WTC11 (cell line): ENCODE measurements around the gene UPF2. TPM values are rescaled to one million over a fixed set of nuclear protein-coding genes. Genes with fewer than 3 reads are reported as not detected.

Experiments used
- ATAC-seq: fragments of 200-7000 bp; cut with Tn5 transposase; 2 replicates; pipeline ENCODE4 v1.10.0; 2021; ENCODE audit warnings: mild to moderate bottlenecking, moderate library complexity
- CTCF ChIA-PET: fragments of 300-600 bp; sonication (Branson Sonifier 250); formaldehyde crosslinking; loops from one replicate; lab custom pipeline; 2021; ENCODE audit warnings: antibody characterized with exemption; lab: Charles Lee
- POLR2A ChIA-PET: fragments of 350-600 bp; sonication (Branson Sonifier 250); formaldehyde crosslinking; loops from one replicate; lab custom pipeline; 2021; ENCODE audit warnings: antibody characterized with exemption; lab: Charles Lee
- DNase-seq: peaks from one replicate; pipeline ENCODE4 v3.0.0; 2021; ENCODE audit warnings: low spot score
- H3K27ac Mint-ChIP-seq: 2 replicates; pipeline ENCODE4 v1.8.0; 2021; ENCODE audit warnings: mixed read lengths
- H3K27me3 Mint-ChIP-seq: 2 replicates; pipeline ENCODE4 v1.8.0; 2021; ENCODE audit warnings: low read depth, mild to moderate bottlenecking, moderate library complexity, mixed read lengths
- H3K36me3 Mint-ChIP-seq: 2 replicates; pipeline ENCODE4 v1.8.0; 2021; ENCODE audit warnings: mixed read lengths
- H3K4me1 Mint-ChIP-seq: 2 replicates; pipeline ENCODE4 v1.8.0; 2022; ENCODE audit warnings: mixed read lengths
- H3K4me3 Mint-ChIP-seq: 2 replicates; pipeline ENCODE4 v1.8.0; 2021; ENCODE audit warnings: mild to moderate bottlenecking, moderate library complexity, mixed read lengths
- H3K9me3 Mint-ChIP-seq: 2 replicates; pipeline ENCODE4 v1.8.0; 2021; ENCODE audit warnings: mixed read lengths
- FOXJ3 ChIP-seq: sonication (generic); formaldehyde crosslinking; IDR thresholded peaks from 2 replicates; pipeline ENCODE4 v1.9.0; 2021; ENCODE audit warnings: missing genetic modification reagents, mild to moderate bottlenecking, borderline replicate concordance
- HMGA2 ChIP-seq: fragments of 250-450 bp; sonication (Bioruptor Pico); IDR thresholded peaks from 2 replicates; pipeline ENCODE4 v1.4.0; 2021; ENCODE audit warnings: mild to moderate bottlenecking, moderate library complexity
- JUN ChIP-seq: sonication (generic); formaldehyde crosslinking; IDR thresholded peaks from 2 replicates; pipeline ENCODE4 v1.8.0; 2023; ENCODE audit warnings: mild to moderate bottlenecking, missing genetic modification reagents
- SMAD3 ChIP-seq: sonication (generic); formaldehyde crosslinking; IDR thresholded peaks from 2 replicates; pipeline ENCODE4 v1.8.0; 2022; ENCODE audit warnings: missing genetic modification reagents, mild to moderate bottlenecking, borderline replicate concordance
- SOX15 ChIP-seq: fragments of 250-450 bp; sonication (Bioruptor Pico); IDR thresholded peaks from 2 replicates; pipeline ENCODE4 v1.9.0; 2021; ENCODE audit warnings: mild to moderate bottlenecking
- ZNF317 ChIP-seq: sonication (generic); formaldehyde crosslinking; IDR thresholded peaks from 2 replicates; pipeline ENCODE4 v1.8.1; 2023; ENCODE audit warnings: low read depth, mild to moderate bottlenecking, moderate library complexity, missing genetic modification reagents, borderline replicate concordance
- ZNF396 ChIP-seq: fragments of 250-450 bp; sonication (Bioruptor Pico); IDR thresholded peaks from 2 replicates; pipeline ENCODE4 v1.8.0; 2021; ENCODE audit warnings: mild to moderate bottlenecking, moderate library complexity, borderline replicate concordance
- total RNA-seq: library from RNA; stranded (reverse); gene quantifications from 3 replicates; pipeline ENCODE4 v1.2.3, GENCODE V29; 2021
- TF ChIP-seq, protein P1 (sequence below): sonication (generic); formaldehyde crosslinking; IDR thresholded peaks from 2 replicates; pipeline ENCODE4 v1.8.0; 2023; ENCODE audit warnings: mild to moderate bottlenecking, missing genetic modification reagents
- TF ChIP-seq, protein P2 (sequence below): sonication (generic); formaldehyde crosslinking; IDR thresholded peaks from 2 replicates; pipeline ENCODE4 v1.8.1; 2023; ENCODE audit warnings: mild to moderate bottlenecking, missing genetic modification reagents, moderate library complexity
- TF ChIP-seq, protein P3 (sequence below): sonication (generic); formaldehyde crosslinking; IDR thresholded peaks from 2 replicates; pipeline ENCODE4 v1.8.1; 2023; ENCODE audit warnings: mild to moderate bottlenecking, moderate library complexity, missing genetic modification reagents
- TF ChIP-seq, protein P4 (sequence below): sonication (generic); formaldehyde crosslinking; IDR thresholded peaks from 2 replicates; pipeline ENCODE4 v1.8.1; 2022; ENCODE audit warnings: mild to moderate bottlenecking, moderate library complexity, missing genetic modification reagents
- TF ChIP-seq, protein P5 (sequence below): fragments of 250-450 bp; sonication (Bioruptor Pico); IDR thresholded peaks from 2 replicates; pipeline ENCODE4 v2.1.2; 2022; ENCODE audit warnings: mild to moderate bottlenecking, moderate library complexity
- TF ChIP-seq, protein P6 (sequence below): sonication (generic); formaldehyde crosslinking; IDR thresholded peaks from 2 replicates; pipeline ENCODE4 v1.8.1; 2023; ENCODE audit warnings: mild to moderate bottlenecking, missing genetic modification reagents
- TF ChIP-seq, protein P7 (sequence below): sonication (generic); formaldehyde crosslinking; IDR thresholded peaks from 2 replicates; pipeline ENCODE4 v1.8.0; 2022; ENCODE audit warnings: mild to moderate bottlenecking, missing genetic modification reagents
- TF ChIP-seq, protein P8 (sequence below): sonication (generic); formaldehyde crosslinking; IDR thresholded peaks from 2 replicates; pipeline ENCODE4 v1.8.1; 2022; ENCODE audit warnings: mild to moderate bottlenecking, missing genetic modification reagents, moderate library complexity, borderline replicate concordance
- TF ChIP-seq, protein P9 (sequence below): fragments of 250-450 bp; sonication (Bioruptor Pico); conservative IDR thresholded peaks from 2 replicates; pipeline ENCODE4 v1.9.0; 2021; ENCODE audit warnings: mild to moderate bottlenecking
- TF ChIP-seq, protein P10 (sequence below): fragments of 250-450 bp; sonication (Bioruptor Pico); IDR thresholded peaks from 2 replicates; pipeline ENCODE4 v1.8.0; 2021; ENCODE audit warnings: mild to moderate bottlenecking

Gene UPF2
- total RNA-seq, 1 experiment from 2014 or later = 24.3 TPM

DNA sequence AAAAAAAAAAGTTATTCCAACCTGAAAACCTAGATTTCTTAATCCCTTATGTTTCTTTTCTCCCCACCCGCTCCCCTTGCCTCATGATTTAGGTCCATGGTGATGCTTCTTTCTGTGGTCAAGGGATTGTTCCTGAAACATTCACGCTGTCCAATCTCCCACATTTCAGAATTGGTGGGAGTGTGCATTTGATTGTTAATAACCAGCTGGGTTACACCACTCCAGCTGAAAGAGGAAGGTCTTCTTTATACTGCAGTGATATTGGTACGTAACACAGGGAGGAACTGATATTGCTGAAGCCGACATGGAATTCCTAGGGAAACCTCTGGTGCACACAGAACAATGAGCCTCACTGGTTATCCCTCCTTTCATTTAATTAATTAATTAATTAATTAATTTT is 48.8 kb upstream of the UPF2 start (continued):
- TF ChIP-seq, protein P1, sequence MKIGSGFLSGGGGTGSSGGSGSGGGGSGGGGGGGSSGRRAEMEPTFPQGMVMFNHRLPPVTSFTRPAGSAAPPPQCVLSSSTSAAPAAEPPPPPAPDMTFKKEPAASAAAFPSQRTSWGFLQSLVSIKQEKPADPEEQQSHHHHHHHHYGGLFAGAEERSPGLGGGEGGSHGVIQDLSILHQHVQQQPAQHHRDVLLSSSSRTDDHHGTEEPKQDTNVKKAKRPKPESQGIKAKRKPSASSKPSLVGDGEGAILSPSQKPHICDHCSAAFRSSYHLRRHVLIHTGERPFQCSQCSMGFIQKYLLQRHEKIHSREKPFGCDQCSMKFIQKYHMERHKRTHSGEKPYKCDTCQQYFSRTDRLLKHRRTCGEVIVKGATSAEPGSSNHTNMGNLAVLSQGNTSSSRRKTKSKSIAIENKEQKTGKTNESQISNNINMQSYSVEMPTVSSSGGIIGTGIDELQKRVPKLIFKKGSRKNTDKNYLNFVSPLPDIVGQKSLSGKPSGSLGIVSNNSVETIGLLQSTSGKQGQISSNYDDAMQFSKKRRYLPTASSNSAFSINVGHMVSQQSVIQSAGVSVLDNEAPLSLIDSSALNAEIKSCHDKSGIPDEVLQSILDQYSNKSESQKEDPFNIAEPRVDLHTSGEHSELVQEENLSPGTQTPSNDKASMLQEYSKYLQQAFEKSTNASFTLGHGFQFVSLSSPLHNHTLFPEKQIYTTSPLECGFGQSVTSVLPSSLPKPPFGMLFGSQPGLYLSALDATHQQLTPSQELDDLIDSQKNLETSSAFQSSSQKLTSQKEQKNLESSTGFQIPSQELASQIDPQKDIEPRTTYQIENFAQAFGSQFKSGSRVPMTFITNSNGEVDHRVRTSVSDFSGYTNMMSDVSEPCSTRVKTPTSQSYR (CRISPR knock-in tag) = no peak
- TF ChIP-seq SOX15 (CRISPR knock-in tag) (no peak), ZNF396 (CRISPR knock-in tag) (no peak)
- TF ChIP-seq, protein P2, sequence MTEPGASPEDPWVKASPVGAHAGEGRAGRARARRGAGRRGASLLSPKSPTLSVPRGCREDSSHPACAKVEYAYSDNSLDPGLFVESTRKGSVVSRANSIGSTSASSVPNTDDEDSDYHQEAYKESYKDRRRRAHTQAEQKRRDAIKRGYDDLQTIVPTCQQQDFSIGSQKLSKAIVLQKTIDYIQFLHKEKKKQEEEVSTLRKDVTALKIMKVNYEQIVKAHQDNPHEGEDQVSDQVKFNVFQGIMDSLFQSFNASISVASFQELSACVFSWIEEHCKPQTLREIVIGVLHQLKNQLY (CRISPR knock-in tag) = no peak
- TF ChIP-seq, protein P3, sequence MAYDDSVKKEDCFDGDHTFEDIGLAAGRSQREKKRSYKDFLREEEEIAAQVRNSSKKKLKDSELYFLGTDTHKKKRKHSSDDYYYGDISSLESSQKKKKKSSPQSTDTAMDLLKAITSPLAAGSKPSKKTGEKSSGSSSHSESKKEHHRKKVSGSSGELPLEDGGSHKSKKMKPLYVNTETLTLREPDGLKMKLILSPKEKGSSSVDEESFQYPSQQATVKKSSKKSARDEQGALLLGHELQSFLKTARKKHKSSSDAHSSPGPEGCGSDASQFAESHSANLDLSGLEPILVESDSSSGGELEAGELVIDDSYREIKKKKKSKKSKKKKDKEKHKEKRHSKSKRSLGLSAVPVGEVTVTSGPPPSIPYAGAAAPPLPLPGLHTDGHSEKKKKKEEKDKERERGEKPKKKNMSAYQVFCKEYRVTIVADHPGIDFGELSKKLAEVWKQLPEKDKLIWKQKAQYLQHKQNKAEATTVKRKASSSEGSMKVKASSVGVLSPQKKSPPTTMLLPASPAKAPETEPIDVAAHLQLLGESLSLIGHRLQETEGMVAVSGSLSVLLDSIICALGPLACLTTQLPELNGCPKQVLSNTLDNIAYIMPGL (CRISPR knock-in tag) = no peak
- TF ChIP-seq, protein P4, sequence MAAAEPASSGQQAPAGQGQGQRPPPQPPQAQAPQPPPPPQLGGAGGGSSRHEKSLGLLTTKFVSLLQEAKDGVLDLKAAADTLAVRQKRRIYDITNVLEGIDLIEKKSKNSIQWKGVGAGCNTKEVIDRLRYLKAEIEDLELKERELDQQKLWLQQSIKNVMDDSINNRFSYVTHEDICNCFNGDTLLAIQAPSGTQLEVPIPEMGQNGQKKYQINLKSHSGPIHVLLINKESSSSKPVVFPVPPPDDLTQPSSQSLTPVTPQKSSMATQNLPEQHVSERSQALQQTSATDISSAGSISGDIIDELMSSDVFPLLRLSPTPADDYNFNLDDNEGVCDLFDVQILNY (CRISPR knock-in tag) = no peak

DNA sequence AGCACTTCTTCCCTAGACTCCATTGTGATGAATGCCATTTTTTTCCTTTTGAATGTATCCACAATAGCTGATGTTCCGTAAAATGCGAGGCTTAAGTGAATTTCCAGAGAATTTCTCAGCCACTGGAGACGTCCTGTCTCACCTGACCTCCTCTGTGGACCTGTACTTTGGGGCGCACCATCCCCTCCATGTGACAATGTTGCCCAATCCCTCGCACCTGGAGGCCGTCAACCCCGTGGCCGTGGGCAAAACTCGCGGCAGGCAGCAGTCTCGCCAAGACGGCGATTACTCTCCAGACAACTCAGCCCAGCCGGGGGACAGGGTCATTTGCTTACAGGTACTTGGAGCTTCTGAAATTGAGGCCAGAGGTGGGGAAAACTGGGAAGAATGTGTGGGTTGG is 46.3 kb upstream of the UPF2 start:
- ChIA-PET POLR2A (no interaction called here), CTCF (no interaction called here)
- no peak for DNase-seq
- no peaks in the 10 kb centered on the region for H3K27me3 Mint-ChIP-seq
- no peaks in the 10 kb centered on the region for H3K9me3 Mint-ChIP-seq
- peak overlapping the region; percentile 65; the same call in 1 of the 2 replicates for H3K27ac Mint-ChIP-seq
- ATAC-seq = no peak
- H3K4me1 Mint-ChIP-seq = no peaks in the 10 kb centered on the region
- TF ChIP-seq ZNF317 (CRISPR knock-in tag) (no peak), SMAD3 (CRISPR knock-in tag) (no peak), JUN (no peak), HMGA2 (CRISPR knock-in tag) (no peak), FOXJ3 (CRISPR knock-in tag) (no peak)
- TF ChIP-seq, protein P5, sequence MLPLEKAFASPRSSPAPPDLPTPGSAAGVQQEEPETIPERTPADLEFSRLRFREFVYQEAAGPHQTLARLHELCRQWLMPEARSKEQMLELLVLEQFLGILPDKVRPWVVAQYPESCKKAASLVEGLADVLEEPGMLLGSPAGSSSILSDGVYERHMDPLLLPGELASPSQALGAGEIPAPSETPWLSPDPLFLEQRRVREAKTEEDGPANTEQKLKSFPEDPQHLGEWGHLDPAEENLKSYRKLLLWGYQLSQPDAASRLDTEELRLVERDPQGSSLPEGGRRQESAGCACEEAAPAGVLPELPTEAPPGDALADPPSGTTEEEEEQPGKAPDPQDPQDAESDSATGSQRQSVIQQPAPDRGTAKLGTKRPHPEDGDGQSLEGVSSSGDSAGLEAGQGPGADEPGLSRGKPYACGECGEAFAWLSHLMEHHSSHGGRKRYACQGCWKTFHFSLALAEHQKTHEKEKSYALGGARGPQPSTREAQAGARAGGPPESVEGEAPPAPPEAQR (CRISPR knock-in tag) = no peak
- TF ChIP-seq, protein P6, sequence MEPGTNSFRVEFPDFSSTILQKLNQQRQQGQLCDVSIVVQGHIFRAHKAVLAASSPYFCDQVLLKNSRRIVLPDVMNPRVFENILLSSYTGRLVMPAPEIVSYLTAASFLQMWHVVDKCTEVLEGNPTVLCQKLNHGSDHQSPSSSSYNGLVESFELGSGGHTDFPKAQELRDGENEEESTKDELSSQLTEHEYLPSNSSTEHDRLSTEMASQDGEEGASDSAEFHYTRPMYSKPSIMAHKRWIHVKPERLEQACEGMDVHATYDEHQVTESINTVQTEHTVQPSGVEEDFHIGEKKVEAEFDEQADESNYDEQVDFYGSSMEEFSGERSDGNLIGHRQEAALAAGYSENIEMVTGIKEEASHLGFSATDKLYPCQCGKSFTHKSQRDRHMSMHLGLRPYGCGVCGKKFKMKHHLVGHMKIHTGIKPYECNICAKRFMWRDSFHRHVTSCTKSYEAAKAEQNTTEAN (CRISPR knock-in tag) = no peak
- TF ChIP-seq, protein P7, sequence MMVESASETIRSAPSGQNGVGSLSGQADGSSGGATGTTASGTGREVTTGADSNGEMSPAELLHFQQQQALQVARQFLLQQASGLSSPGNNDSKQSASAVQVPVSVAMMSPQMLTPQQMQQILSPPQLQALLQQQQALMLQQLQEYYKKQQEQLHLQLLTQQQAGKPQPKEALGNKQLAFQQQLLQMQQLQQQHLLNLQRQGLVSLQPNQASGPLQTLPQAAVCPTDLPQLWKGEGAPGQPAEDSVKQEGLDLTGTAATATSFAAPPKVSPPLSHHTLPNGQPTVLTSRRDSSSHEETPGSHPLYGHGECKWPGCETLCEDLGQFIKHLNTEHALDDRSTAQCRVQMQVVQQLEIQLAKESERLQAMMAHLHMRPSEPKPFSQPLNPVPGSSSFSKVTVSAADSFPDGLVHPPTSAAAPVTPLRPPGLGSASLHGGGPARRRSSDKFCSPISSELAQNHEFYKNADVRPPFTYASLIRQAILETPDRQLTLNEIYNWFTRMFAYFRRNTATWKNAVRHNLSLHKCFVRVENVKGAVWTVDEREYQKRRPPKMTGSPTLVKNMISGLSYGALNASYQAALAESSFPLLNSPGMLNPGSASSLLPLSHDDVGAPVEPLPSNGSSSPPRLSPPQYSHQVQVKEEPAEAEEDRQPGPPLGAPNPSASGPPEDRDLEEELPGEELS (CRISPR knock-in tag) = no peak
- TF ChIP-seq, protein P8, sequence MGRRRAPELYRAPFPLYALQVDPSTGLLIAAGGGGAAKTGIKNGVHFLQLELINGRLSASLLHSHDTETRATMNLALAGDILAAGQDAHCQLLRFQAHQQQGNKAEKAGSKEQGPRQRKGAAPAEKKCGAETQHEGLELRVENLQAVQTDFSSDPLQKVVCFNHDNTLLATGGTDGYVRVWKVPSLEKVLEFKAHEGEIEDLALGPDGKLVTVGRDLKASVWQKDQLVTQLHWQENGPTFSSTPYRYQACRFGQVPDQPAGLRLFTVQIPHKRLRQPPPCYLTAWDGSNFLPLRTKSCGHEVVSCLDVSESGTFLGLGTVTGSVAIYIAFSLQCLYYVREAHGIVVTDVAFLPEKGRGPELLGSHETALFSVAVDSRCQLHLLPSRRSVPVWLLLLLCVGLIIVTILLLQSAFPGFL (CRISPR knock-in tag) = no peak
- TF ChIP-seq, protein P9, sequence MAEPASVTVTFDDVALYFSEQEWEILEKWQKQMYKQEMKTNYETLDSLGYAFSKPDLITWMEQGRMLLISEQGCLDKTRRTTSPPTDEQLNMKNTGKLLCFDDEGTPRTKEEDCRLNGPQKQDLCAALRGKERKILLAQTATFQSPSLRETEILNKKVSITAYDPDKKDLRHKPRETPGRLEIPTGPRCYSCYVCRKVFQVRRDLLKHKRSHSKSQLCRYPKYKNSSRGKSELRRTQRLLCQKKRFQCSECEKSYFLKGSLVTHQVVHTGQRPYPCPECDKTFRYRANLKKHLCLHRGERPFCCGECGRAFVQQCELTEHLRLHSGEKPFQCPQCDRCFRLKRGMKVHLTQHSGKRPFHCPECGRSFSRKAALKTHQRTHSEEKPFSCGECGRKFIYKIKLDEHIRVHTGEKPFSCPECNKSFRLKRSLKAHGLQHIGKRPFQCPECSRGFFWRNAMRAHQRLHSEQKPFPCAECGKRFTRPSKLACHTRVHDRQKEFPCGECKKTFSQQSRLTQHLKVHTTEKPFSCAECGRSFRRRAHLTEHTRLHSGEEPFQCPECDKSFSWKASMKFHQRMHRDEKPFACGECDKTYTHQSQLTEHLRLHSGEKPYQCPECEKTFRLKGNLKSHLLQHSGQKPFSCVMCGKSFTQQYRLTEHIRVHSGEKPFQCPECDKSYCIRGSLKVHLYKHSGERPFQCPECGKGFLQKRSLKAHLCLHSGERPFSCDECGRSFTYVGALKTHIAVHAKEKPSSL (CRISPR knock-in tag) = no peak
- TF ChIP-seq, protein P10, sequence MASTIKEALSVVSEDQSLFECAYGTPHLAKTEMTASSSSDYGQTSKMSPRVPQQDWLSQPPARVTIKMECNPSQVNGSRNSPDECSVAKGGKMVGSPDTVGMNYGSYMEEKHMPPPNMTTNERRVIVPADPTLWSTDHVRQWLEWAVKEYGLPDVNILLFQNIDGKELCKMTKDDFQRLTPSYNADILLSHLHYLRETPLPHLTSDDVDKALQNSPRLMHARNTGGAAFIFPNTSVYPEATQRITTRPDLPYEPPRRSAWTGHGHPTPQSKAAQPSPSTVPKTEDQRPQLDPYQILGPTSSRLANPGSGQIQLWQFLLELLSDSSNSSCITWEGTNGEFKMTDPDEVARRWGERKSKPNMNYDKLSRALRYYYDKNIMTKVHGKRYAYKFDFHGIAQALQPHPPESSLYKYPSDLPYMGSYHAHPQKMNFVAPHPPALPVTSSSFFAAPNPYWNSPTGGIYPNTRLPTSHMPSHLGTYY (CRISPR knock-in tag) = no peak
- H3K4me3 Mint-ChIP-seq = no peak overlapping the region
- peaks cover 71% of the 10 kb centered on the region for H3K36me3 Mint-ChIP-seq
